PC-9 (cell line): ENCODE results near the gene SCN2B.

ENCODE experiments used
- CTCF ChIP-seq: fragments of 200-600 bp; sonication (generic); conservative IDR thresholded peaks from 2 replicates; pipeline ENCODE4 v1.6.1; 2017; ENCODE audit warnings: mixed run types, antibody characterized with exemption, mild to moderate bottlenecking, moderate library complexity
- EZH2 ChIP-seq: fragments of 200-600 bp; sonication (generic); IDR thresholded peaks from 2 replicates; pipeline ENCODE4 v1.8.0; 2017; ENCODE audit warnings: antibody characterized with exemption, low read depth

GRCh38 chr11:118212781-118213191 lies 36.3 kb upstream of the SCN2B start:
- TF ChIP-seq CTCF (no peak), EZH2 (no peak)
